ENCODE measurements around the gene EEF1AKMT2.

- TF ChIP-seq CTCF (IDR thresholded peaks at IDR 0.05) (peak in 1 of 6 experiments; percentile 7), POLR2A (IDR thresholded peaks at IDR 0.05) (no peak)
Observed at GRCh38 chr10:124740369-124741280, 51.1 kb downstream of the EEF1AKMT2 start.

All from Peyer's patch (tissue), 4 donors.